HG03139 (cell line): ENCODE data around the gene ZBTB39.
"Not testable (repeated sequence)": the region's sequence is repeated elsewhere in the genome, so short reads cannot be mapped to it uniquely, and the experiment has no call there.

Experiments used
- ATAC-seq: cut with Tn5 transposase; IDR thresholded peaks from one replicate; pipeline ENCODE4 v1.9.1; 2021; ENCODE audit not compliant: unreplicated experiment

The ZBTB39 gene

DNA sequence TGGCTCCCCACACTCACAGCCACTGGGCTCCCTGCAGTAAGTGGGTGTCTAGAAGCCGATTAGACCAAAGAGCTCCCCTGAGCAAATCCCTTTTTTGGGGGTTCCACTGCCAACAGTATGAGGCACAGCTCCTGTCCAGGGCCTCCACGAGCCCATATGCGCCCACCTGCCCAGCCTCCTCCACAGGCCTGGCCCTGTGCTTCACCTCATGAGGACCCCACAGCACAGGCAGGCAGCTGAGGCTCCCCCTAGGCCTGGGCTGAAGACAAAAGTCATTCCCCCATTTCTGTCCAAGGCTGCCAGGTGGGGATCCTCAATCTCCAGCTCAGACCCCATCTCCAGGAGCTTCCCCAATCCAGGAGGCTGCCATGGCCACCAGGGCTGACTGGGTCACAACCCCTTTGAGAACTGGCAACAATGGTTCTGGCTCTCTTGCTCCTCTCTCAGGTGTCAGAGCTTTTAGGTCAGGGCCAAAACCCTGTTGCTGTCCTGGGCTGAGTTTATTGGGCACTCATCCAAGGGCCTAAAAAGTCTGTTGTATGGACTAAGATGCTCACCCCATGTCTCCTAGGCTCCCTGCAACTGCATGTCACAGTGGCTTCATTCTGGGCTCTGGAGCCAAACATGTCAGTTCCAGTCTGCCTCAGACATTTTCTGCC lies 23.6 kb downstream of the ZBTB39 start:
- ATAC-seq, result not testable (repeated sequence)

GRCh38 chr12:56980941-56981530 lies 25.3 kb downstream of the ZBTB39 start:
- no peak for ATAC-seq

- ATAC-seq, result no peak
Observed at GRCh38 chr12:56980268-56980667, 26.1 kb downstream of the ZBTB39 start.

GRCh38 chr12:56979628-56980027 lies 26.7 kb downstream of the ZBTB39 start:
- no peak for ATAC-seq

- no peak for ATAC-seq
Observed at GRCh38 chr12:56978397-56979138, 27.8 kb downstream of the ZBTB39 start.

DNA sequence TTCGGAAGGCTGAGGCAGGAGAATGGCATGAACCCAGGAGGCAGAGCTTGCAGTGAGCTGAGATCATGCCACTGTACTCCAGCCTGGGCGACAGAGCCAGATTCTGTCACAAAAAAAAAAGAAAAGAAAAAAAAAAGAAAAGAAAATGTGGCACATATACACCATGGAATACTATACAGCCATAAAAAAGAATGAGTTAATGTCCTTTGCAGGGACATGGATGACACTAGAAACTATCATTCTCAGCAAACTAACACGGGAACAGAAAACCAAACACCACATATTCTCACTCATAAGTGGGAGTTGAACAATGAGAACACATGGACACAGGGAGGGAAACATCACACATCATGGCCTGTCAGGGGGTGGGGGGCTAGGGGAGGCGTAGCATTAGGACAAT lies 29.0 kb downstream of the ZBTB39 start:
- ATAC-seq, result not testable (repeated sequence)

GRCh38 chr12:56974224-56974623 lies 32.1 kb downstream of the ZBTB39 start:
- not testable (repeated sequence) for ATAC-seq

DNA sequence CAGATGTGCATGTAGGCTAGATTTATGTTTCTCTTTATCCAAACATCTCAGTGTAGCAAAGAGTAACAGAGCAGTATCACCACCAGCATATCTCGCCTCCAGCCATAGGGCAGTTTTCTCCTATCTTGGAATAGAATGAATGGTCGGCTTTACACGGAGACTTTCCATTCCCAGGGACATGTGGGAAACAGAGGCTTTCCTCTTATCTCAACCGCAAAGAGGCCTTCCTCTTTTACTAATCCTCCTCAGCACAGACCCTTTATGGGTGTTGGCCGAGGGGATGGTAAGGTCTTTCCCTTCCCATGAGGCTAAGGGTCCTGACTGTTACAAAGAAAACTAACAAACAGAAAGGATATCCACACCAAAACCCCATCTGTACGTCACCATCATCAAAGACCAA lies 37.4 kb downstream of the ZBTB39 start:
- ATAC-seq, result not testable (repeated sequence)

DNA sequence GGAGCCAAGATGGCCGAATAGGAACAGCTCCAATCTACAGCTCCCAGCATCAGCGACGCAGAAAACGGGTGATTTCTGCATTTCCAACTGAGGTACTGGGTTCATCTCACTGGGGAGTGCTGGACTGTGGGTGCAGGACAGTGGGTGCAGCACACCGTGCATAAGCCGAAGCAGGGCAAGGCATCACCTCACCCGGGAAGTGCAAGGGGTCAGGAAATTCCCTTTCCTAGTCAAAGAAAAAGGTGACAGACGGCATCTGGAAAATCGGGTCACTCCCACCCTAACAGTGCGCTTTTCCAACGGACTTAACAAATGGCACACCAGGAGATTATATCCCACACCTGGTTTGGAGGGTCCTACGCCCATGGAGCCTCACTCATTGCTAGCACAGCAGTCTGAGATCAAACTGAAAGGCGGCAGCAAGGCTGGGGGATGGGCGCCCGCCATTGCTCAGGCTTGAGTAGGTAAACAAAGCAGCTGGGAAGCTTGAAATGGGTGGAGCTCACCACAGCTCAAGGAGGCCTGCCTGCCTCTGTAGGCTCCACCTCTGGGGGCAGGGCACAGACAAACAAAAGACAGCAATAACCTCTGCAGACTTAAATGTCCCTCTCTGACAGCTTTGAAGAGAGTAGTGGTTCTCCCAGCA lies 40.2 kb downstream of the ZBTB39 start:
- not testable (repeated sequence) for ATAC-seq

DNA sequence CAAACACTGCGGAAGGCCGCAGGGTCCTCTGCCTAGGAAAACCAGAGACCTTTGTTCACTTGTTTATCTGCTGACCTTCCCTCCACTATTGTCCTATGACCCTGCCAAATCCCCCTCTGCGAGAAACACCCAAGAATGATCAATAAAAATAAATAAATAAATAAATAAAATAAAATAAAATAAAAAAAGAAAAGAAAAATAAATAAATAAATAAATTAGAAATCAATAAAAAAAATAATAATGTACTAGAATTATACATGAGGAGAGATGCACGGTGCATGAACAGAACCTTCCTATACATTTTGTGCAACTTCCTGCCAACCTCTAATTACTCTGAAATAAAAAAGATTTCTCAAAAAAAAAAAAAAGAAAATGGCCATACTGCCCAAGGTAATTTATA lies 41.2 kb downstream of the ZBTB39 start:
- ATAC-seq, result not testable (repeated sequence)

- not testable (repeated sequence) for ATAC-seq
Observed at GRCh38 chr12:56963557-56963956, 42.8 kb downstream of the ZBTB39 start.

GRCh38 chr12:56962247-56962646 lies 44.1 kb downstream of the ZBTB39 start:
- ATAC-seq, result not testable (repeated sequence)

- no peak for ATAC-seq
Observed at GRCh38 chr12:56958422-56958821, 47.9 kb downstream of the ZBTB39 start.

DNA sequence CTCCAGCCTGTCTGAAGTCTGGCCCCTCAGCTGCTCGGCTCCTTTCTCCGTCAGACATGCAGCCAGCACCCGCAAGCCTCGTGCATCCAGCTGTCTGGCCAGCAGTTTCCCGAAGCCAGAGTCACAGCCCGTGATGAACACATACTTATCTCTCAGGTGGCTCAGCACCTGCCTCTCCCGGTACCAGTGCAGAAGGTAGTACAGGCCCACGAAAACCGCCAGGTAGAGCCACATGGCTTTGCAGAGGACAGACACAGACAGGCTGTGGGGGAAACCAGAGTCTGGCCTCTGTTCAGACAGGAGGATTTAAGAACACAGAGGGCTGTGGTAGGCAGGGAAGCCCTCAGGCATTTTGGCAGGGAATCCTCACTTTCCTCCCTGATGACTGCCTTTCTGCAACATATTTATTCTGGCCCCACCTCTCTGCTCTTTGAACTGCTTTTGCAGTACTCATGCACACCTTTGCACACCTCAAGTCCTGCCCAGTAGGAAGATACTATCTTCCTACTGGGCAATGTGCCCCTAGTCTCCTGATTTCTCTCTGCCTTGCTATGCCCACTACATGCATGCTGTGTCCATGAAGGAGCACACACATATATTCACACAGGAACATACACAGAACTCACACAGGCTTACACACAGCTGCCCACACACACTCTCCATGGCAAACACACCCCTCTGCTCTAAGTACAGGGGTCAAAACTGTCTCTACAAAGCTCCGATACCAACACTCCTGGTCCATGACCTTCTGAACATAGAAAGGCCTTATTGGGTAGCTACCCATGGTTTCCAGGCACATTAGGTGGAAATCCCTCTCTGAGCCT lies 48.9 kb downstream of the ZBTB39 start, which contains the start of gene RDH16:
TSS of gene RDH16 (minus strand) at position 380 of the 824 bp plus-strand sequence. CDS start at position 234, 146 bp downstream.
- no peak for ATAC-seq

GRCh38 chr12:56955631-56956256 lies 50.6 kb downstream of the ZBTB39 start:
- no peak for ATAC-seq

- ATAC-seq, result no peak
Observed at GRCh38 chr12:56954958-56955355, 51.4 kb downstream of the ZBTB39 start.

DNA sequence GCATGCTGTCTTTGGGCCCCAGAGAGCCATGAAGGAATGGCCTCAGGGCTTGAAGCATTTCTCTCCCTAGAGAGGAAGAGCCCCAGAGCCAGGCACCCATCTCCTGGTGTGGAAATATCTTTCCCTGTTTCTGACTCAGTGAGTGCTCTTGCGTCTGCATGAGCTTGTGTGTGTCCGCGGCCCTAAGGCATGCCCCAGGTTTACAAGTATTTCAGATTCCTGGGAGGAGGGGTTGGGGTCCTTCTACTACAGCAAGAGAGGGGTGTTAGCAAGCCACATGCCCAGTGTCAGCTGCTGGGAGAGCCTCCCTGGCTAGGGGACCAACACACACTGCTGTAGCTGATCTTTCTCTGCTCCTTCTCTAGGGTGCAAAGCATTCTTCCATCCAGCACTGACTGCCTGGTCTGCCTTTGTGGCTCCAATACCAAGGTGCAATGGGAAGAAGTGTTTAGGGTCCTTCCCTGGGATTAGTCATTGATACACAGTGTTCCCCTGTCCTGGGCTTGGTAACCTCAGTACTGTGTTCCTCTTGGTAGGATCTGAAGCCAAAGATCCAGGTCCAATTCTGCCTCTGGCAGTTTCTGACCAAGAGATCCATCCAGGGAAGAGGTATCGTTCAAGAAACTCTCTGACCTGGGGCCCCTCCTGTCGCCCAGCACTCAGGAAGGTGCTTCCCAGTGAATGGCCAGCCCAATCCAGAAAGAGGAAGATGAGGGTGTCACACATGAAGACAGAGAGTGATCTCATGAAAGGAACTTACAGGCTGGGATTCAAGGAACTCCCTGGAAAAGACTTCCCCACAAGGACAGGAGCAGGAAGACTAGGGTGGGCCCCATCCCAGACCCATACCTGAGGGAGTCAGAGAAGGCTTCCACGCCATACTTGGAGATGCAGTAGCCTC lies 52.0 kb downstream of the ZBTB39 start:
- no peak for ATAC-seq

DNA sequence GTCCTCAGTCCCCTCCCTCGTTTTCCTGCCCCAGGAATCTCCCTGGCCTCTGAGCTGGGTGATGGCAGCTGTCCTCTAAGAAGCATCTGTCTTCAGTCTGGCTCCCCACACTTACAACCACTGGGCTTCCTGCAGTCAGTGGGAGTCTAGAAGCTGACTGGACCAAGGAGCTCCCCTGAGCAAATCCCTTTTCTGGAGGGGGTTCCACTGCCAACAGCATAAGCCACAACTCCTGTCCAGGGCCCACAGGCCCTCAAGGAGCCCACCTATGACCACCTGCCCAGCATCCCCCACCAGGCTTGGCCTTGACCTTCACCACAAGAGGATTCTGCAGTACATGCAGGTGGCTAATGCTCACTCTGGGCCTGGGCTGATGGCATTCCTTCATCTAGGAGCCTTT lies 53.0 kb downstream of the ZBTB39 start:
- no peak for ATAC-seq
